ENCODE results near the gene BBS5.

- peak; percentile 6 to 43 (median 18) for TF ChIP-seq CTCF (IDR thresholded peaks at IDR 0.05)
- TF ChIP-seq EP300 (IDR thresholded peaks at IDR 0.05), result no peak
- no peak for TF ChIP-seq POLR2A (IDR thresholded peaks at IDR 0.05)
- no peak for TF ChIP-seq POLR2AphosphoS5 (IDR thresholded peaks at IDR 0.05)
These were observed 27.2 kb upstream of the BBS5 start for GRCh38 chr2:169452080-169452479.
